CD14-positive monocyte (primary cell): ENCODE data around the gene C1QTNF6. TPM values are rescaled to one million over a fixed set of nuclear protein-coding genes. Genes with fewer than 3 reads are reported as not detected.
A peak's percentile ranks its signal among the peaks of the same experiment; 100 is the strongest.

ENCODE experiments used
- DNase-seq, 3 donors: peaks; one replicate each; pipeline ENCODE4 v3.0.0-alpha.2; 2011 to 2022
- H2AFZ ChIP-seq: 2 replicates; pipeline ENCODE4 v1.6.0; 2012; ENCODE audit warnings: mild to moderate bottlenecking, low read depth, low read length, inconsistent platforms; ENCODE audit not compliant: insufficient read depth, poor library complexity, severe bottlenecking
- H3K27ac ChIP-seq, 2 donors: 1 replicate in 1 of 2; 2 replicates in 1 of 2; pipeline ENCODE4 v1.5.1; 2012 to 2013; ENCODE audit warnings: low read length in 2 of 2, control low read depth in 1 of 2, inconsistent platforms in 1 of 2, low read depth in 1 of 2, mild to moderate bottlenecking in 1 of 2
- H3K27me3 ChIP-seq, 2 donors: one replicate each; pipeline versions ENCODE4 v1.6.0 to v1.6.1; 2011 to 2013; ENCODE audit warnings: low read length in 2 of 2; ENCODE audit not compliant: control insufficient read depth in 2 of 2, insufficient read depth in 2 of 2
- H3K36me3 ChIP-seq, 2 donors: replicated peaks in 1 of 2; 1 replicate in 1 of 2; 2 replicates in 1 of 2; pipeline versions ENCODE4 v1.5.1 to v1.6.1; 2012 to 2013; ENCODE audit warnings: low read length in 2 of 2, control low read depth in 1 of 2, inconsistent platforms in 1 of 2, mild to moderate bottlenecking in 1 of 2; ENCODE audit not compliant: insufficient read depth in 2 of 2, control insufficient read depth in 1 of 2
- H3K4me1 ChIP-seq, 2 donors: 1 replicate in 1 of 2; 2 replicates in 1 of 2; pipeline versions ENCODE4 v1.5.1 to v1.6.1; 2012 to 2013; ENCODE audit warnings: low read length in 2 of 2, control low read depth in 1 of 2, inconsistent platforms in 1 of 2, mild to moderate bottlenecking in 1 of 2, moderate library complexity in 1 of 2; ENCODE audit not compliant: insufficient read depth in 2 of 2, control insufficient read depth in 1 of 2
- H3K4me2 ChIP-seq: replicated peaks from 2 replicates; pipeline ENCODE3; 2012; ENCODE audit warnings: low read length, moderate library complexity, mild to moderate bottlenecking; ENCODE audit not compliant: poor library complexity, severe bottlenecking; ENCODE audit errors: extremely low read depth
- H3K4me3 ChIP-seq, 3 experiments: fragments of 200-600 bp in 1 of 3; sonication (generic) in 1 of 3; replicated peaks in 1 of 3; 1 replicate in 2 of 3; 2 replicates in 1 of 3; pipeline ENCODE4 v1.5.1; 2011 to 2013; ENCODE audit warnings: low read length in 3 of 3, mild to moderate bottlenecking in 3 of 3, control low read depth in 2 of 3, low read depth in 2 of 3, inconsistent platforms in 1 of 3, moderate library complexity in 1 of 3
- H3K79me2 ChIP-seq: 2 replicates; pipeline ENCODE4 v1.6.0; 2012; ENCODE audit warnings: mild to moderate bottlenecking, control low read depth, inconsistent platforms, low read length, moderate library complexity; ENCODE audit not compliant: insufficient read depth
- H3K9ac ChIP-seq: 2 replicates; pipeline ENCODE4 v1.6.0; 2017; ENCODE audit warnings: low read length, mild to moderate bottlenecking; ENCODE audit not compliant: insufficient read depth, poor library complexity, severe bottlenecking
- H3K9me3 ChIP-seq, 2 donors: replicated peaks in 1 of 2; 1 replicate in 1 of 2; 2 replicates in 1 of 2; pipeline versions ENCODE4 v1.5.1 to v1.6.1; 2012 to 2013; ENCODE audit warnings: low read length in 2 of 2, control low read depth in 1 of 2; ENCODE audit not compliant: control insufficient read depth in 1 of 2, insufficient read depth in 1 of 2
- H4K20me1 ChIP-seq: 2 replicates; pipeline ENCODE4 v1.6.0; 2012; ENCODE audit warnings: mild to moderate bottlenecking, low read length, control low read depth, moderate library complexity; ENCODE audit not compliant: insufficient read depth
- H3K27ac Mint-ChIP-seq, 7 donors: one replicate each; pipeline ENCODE4 v1.8.0; 2020; ENCODE audit warnings: mild to moderate bottlenecking in 7 of 7, mixed read lengths in 7 of 7, moderate library complexity in 6 of 7, inconsistent platforms in 2 of 7
- H3K27me3 Mint-ChIP-seq, 3 donors: one replicate each; pipeline ENCODE4 v1.8.0; 2021 to 2022; ENCODE audit warnings: low read depth in 3 of 3, mild to moderate bottlenecking in 3 of 3, mixed read lengths in 3 of 3, moderate library complexity in 3 of 3, inconsistent platforms in 1 of 3
- H3K36me3 Mint-ChIP-seq, 2 donors: one replicate each; pipeline ENCODE4 v1.8.0; 2020; ENCODE audit warnings: mixed read lengths in 2 of 2, inconsistent platforms in 1 of 2, mild to moderate bottlenecking in 1 of 2
- H3K4me1 Mint-ChIP-seq: one replicate; pipeline ENCODE4 v1.8.0; 2020; ENCODE audit warnings: mild to moderate bottlenecking, mixed read lengths
- H3K4me3 Mint-ChIP-seq, 2 donors: one replicate each; pipeline ENCODE4 v1.8.0; 2020; ENCODE audit warnings: mild to moderate bottlenecking in 2 of 2, mixed read lengths in 2 of 2, moderate library complexity in 1 of 2
- H3K9me3 Mint-ChIP-seq, 7 donors: one replicate each; pipeline ENCODE4 v1.8.0; 2020 to 2022; ENCODE audit warnings: mixed read lengths in 7 of 7, mild to moderate bottlenecking in 6 of 7, moderate library complexity in 6 of 7, inconsistent platforms in 2 of 7
- WGBS: methylation state at CpG from one replicate; pipeline ENCODE4 v1.1.5; 2013; ENCODE audit warnings: missing lambda C conversion rate; ENCODE audit not compliant: insufficient coverage; 5-methylcytosine and 5-hydroxymethylcytosine counted together
- intact Hi-C, 2 donors: fragments of 100-400 bp; cut with micrococcal nuclease; formaldehyde crosslinking; loops; one replicate each; pipeline versions ENCODE4 v1.15.0 to v1.15.1; 2023
- polyA plus RNA-seq, 3 donors: library from polyadenylated mRNA; depleted of rRNA in 1 of 3; unstranded in 2 of 3; stranded (reverse) in 1 of 3; fragments of 300-500 nt in 2 of 3; fragments of >200 nt in 1 of 3; fragmentation: Illumina TruSeq in 2 of 3; gene quantifications; 1 replicate in 2 of 3; 2 replicates in 1 of 3; pipeline ENCODE4 v1.2.3, GENCODE V29; 2012 to 2021
- TF ChIP-seq, protein P1 (sequence below): fragments of 200-600 bp; IDR thresholded peaks from one replicate; pipeline ENCODE4 v1.8.0; 2022; ENCODE audit warnings: antibody characterized with exemption, mild to moderate bottlenecking

The C1QTNF6 gene
- polyA plus RNA-seq, 3 donors = 0.14 to 2.3 (median 0.24) TPM

- no peak overlapping the region for H3K27ac ChIP-seq
- H3K9me3 ChIP-seq = no peaks in the 10 kb centered on the region
- H3K4me3 Mint-ChIP-seq = peak overlapping the region in 1 of 2 donors; percentile 45
- no peaks in the 10 kb centered on the region for H3K36me3 ChIP-seq
- peak overlapping the region in 1 of 7 donors; percentile 42 for H3K27ac Mint-ChIP-seq
- no peaks in the 10 kb centered on the region for H3K4me1 ChIP-seq
- peaks cover 0 to 6% (median 0%) of the 10 kb centered on the region in 7 donors for H3K9me3 Mint-ChIP-seq
- H3K4me3 ChIP-seq = no peak overlapping the region
- H4K20me1 ChIP-seq = no peaks in the 10 kb centered on the region
- H3K36me3 Mint-ChIP-seq = no peaks in the 10 kb centered on the region
- intact Hi-C loops = no loop called here
- 84% methylated on average over 15 of the region's 16 CpGs for WGBS
- no peak for DNase-seq
- H3K27me3 ChIP-seq = no peaks in the 10 kb centered on the region
- H2AFZ ChIP-seq = no peak overlapping the region
- peaks cover 3% of the 10 kb centered on the region for H3K4me1 Mint-ChIP-seq
- H3K4me2 ChIP-seq = no peak overlapping the region
- no peaks in the 10 kb centered on the region for H3K79me2 ChIP-seq
- H3K27me3 Mint-ChIP-seq = peaks cover 8 to 14% (median 11%) of the 10 kb centered on the region in 3 donors
- TF ChIP-seq, protein P1, sequence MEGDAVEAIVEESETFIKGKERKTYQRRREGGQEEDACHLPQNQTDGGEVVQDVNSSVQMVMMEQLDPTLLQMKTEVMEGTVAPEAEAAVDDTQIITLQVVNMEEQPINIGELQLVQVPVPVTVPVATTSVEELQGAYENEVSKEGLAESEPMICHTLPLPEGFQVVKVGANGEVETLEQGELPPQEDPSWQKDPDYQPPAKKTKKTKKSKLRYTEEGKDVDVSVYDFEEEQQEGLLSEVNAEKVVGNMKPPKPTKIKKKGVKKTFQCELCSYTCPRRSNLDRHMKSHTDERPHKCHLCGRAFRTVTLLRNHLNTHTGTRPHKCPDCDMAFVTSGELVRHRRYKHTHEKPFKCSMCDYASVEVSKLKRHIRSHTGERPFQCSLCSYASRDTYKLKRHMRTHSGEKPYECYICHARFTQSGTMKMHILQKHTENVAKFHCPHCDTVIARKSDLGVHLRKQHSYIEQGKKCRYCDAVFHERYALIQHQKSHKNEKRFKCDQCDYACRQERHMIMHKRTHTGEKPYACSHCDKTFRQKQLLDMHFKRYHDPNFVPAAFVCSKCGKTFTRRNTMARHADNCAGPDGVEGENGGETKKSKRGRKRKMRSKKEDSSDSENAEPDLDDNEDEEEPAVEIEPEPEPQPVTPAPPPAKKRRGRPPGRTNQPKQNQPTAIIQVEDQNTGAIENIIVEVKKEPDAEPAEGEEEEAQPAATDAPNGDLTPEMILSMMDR = no peak
- no peak overlapping the region for H3K9ac ChIP-seq
These were observed 41.4 kb downstream of the C1QTNF6 start for GRCh38 chr22:37146507-37147180.

DNA sequence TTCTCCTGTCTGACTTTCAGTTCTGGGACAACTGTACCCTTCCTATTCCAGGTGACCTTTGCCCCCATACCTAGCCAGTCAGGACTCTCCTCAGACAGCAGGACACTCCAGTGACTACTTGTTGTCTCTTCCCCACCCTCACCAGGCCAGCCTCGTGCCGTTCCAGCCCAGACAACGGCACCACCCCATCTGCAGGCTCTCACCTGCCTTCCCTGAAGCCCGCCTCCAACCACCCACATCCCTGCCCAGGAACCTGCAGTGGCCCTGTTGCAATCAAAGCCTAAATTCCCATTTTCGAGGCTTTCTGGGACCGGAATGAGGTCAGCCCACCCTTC is 42.0 kb downstream of the C1QTNF6 start:
- Histone ChIP-seq H3K4me1 (no peaks in the 10 kb centered on the region), H4K20me1 (no peaks in the 10 kb centered on the region), H2AFZ (no peak overlapping the region), H3K27ac (no peak overlapping the region), H3K36me3 (no peaks in the 10 kb centered on the region), H3K9ac (no peak overlapping the region), H3K4me3 (no peak overlapping the region), H3K79me2 (no peaks in the 10 kb centered on the region), H3K4me2 (no peak overlapping the region), H3K9me3 (no peaks in the 10 kb centered on the region), H3K27me3 (no peaks in the 10 kb centered on the region)
- Mint-ChIP-seq H3K4me3 (peak overlapping the region in 1 of 2 donors; percentile 39), H3K27ac (no peak overlapping the region), H3K27me3 (peaks cover 8 to 14% (median 11%) of the 10 kb centered on the region in 3 donors), H3K9me3 (peaks cover 0 to 6% (median 0%) of the 10 kb centered on the region in 7 donors), H3K36me3 (no peaks in the 10 kb centered on the region), H3K4me1 (no peaks in the 10 kb centered on the region)
- intact Hi-C loops = no loop called here
- no peak for DNase-seq
- TF ChIP-seq, protein P1 = no peak
- WGBS = 76% methylated on average over 4 of the region's 6 CpGs
